Smooth muscle cell (in vitro differentiated cells): ENCODE measurements around the gene BAIAP3. TPM values are rescaled to one million over a fixed set of nuclear protein-coding genes. Genes with fewer than 3 reads are reported as not detected.
A peak's percentile ranks its signal among the peaks of the same experiment; 100 is the strongest.

Source experiments
- DNase-seq: peaks from one replicate; lab custom pipeline; 2025; ENCODE audit not compliant: unreplicated experiment; lab: John Stamatoyannopoulos, UW
- H2AFZ ChIP-seq: fragments of 200-600 bp; sonication (generic); 2 replicates; pipeline ENCODE4 v1.6.0; 2016; ENCODE audit warnings: antibody characterized with exemption, low read depth, mild to moderate bottlenecking
- H3F3A ChIP-seq: fragments of 200-600 bp; sonication (generic); 2 replicates; pipeline ENCODE4 v1.6.0; 2017; ENCODE audit warnings: antibody characterized with exemption, low read depth
- H3K27ac ChIP-seq: fragments of 200-600 bp; sonication (generic); 2 replicates; pipeline ENCODE4 v1.5.1; 2016; ENCODE audit warnings: low read depth, mild to moderate bottlenecking
- H3K27me3 ChIP-seq: fragments of 200-600 bp; sonication (generic); 2 replicates; pipeline ENCODE4 v1.6.1; 2016; ENCODE audit warnings: low read depth, mild to moderate bottlenecking
- H3K36me3 ChIP-seq: fragments of 200-600 bp; sonication (generic); 2 replicates; pipeline ENCODE4 v1.5.1; 2016; ENCODE audit warnings: low read depth
- H3K4me1 ChIP-seq: fragments of 200-600 bp; sonication (generic); 2 replicates; pipeline ENCODE4 v1.5.1; 2016; ENCODE audit warnings: low read depth
- H3K4me2 ChIP-seq: fragments of 200-600 bp; sonication (generic); 2 replicates; pipeline ENCODE4 v1.6.0; 2016; ENCODE audit warnings: mild to moderate bottlenecking
- H3K4me3 ChIP-seq: fragments of 200-600 bp; sonication (generic); 2 replicates; pipeline ENCODE4 v1.5.1; 2016; ENCODE audit warnings: mild to moderate bottlenecking
- H3K79me2 ChIP-seq: fragments of 200-600 bp; sonication (generic); 2 replicates; pipeline ENCODE4 v1.6.0; 2016; ENCODE audit warnings: low read depth, mild to moderate bottlenecking
- H3K9ac ChIP-seq: fragments of 200-600 bp; sonication (generic); 2 replicates; pipeline ENCODE4 v1.6.0; 2016; ENCODE audit warnings: low read depth
- H3K9me3 ChIP-seq: fragments of 200-600 bp; sonication (generic); replicated peaks from 2 replicates; pipeline ENCODE4 v1.5.1; 2016; ENCODE audit warnings: low read depth
- H4K20me1 ChIP-seq: fragments of 200-600 bp; sonication (generic); 2 replicates; pipeline ENCODE4 v1.6.0; 2016; ENCODE audit warnings: low read depth
- WGBS: methylation state at CpG from one replicate; pipeline ENCODE4 v1.1.7; 2016; ENCODE audit warnings: low lambda C conversion rate; 5-methylcytosine and 5-hydroxymethylcytosine counted together
- polyA plus RNA-seq: library from polyadenylated mRNA; unstranded; fragments of >200 nt; fragmentation: Nextera tagmentation; extraction: Ambion mirVana; gene quantifications from 2 replicates; pipeline ENCODE4 v1.2.1, GENCODE V29; 2016
- total RNA-seq: library from RNA; depleted of rRNA; stranded (reverse); fragments of >200 nt; gene quantifications from 2 replicates; pipeline ENCODE4 v1.2.3, GENCODE V29; 2014
- TF ChIP-seq, protein P1 (sequence below): fragments of 200-600 bp; sonication (generic); IDR thresholded peaks from 2 replicates; pipeline ENCODE4 v1.5.1; 2017; ENCODE audit warnings: borderline replicate concordance, mild to moderate bottlenecking, antibody characterized with exemption; ENCODE audit not compliant: insufficient read depth, poor library complexity, severe bottlenecking

Gene BAIAP3
- total and polyA plus RNA-seq, 2 experiments from 2014 or later, result 0.31 to 0.51 TPM

DNA sequence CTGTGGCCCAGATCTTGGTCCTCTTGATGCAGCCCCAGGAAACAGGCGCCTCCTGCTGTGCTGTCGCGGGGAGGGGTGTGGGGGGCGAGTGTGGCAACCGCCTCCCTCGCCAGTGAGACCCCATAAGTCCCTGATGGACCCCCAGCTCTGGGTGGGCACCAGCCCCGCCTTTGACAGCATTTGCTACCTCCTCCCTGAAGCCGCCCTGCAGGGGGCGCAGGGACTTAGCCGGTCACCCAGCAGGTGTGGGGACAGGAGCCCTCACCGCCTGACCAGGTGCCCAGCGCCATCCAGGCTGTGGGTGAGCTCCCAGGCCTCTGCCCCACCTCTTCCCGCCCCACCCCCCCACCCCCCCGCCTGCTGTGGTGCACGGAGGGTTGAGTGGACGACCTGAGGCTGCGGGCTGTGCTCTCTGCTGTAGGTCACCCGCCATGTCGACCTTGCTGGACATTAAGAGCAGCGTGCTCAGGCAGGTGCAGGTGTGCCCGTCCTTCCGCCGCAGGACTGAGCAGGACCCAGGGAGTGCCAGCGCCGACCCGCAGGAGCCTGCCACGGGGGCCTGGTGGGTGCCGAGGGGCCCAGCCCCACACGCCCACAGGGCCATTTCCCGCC is 4.8 kb downstream of the BAIAP3 start:
- TF ChIP-seq, protein P1, sequence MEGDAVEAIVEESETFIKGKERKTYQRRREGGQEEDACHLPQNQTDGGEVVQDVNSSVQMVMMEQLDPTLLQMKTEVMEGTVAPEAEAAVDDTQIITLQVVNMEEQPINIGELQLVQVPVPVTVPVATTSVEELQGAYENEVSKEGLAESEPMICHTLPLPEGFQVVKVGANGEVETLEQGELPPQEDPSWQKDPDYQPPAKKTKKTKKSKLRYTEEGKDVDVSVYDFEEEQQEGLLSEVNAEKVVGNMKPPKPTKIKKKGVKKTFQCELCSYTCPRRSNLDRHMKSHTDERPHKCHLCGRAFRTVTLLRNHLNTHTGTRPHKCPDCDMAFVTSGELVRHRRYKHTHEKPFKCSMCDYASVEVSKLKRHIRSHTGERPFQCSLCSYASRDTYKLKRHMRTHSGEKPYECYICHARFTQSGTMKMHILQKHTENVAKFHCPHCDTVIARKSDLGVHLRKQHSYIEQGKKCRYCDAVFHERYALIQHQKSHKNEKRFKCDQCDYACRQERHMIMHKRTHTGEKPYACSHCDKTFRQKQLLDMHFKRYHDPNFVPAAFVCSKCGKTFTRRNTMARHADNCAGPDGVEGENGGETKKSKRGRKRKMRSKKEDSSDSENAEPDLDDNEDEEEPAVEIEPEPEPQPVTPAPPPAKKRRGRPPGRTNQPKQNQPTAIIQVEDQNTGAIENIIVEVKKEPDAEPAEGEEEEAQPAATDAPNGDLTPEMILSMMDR, result peak; percentile 37
- H3K9me3 ChIP-seq, result no peaks in the 10 kb centered on the region

DNA sequence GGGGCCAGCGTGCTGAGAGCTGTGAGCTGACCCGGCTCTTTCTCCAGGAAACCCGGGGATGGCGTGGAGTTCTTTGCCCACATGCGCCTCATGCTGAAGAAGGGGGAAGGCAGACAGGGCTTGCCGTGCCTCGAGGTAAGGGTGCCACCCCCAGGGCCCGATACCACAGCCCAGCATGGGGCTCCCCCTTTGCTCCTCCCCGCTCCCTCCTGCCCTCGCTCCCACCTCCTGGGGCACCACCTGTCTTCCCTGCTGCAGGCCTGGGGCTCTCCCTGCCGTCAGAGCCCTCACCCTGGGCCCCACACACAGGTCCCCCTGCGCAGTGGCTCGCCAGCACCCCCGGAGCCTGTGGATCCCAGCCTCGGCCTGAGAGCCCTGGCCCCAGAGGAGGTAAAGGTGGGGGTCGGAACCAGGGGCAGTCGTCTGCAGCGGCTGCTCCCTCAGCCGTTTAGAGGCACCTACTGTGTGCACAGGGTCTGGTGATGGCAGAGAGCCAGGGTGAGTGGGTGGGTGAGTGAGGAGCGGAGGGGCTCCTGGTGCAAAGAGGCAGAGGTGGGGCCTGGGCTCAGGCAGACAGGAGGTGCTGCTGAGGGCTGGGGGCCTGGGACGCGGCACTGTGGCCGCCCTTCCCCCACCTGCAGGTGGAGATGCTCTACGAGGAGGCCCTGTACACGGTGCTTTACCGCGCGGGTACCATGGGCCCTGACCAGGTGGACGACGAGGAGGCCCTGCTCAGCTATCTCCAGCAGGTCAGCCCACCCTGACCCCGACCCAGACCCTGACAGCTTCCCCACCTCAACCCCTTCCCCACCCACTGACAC is 5.6 kb downstream of the BAIAP3 start:
- Histone ChIP-seq H3K27ac (no peak overlapping the region), H3K4me1 (no peaks in the 10 kb centered on the region), H3K36me3 (no peaks in the 10 kb centered on the region), H3K4me3 (no peak overlapping the region), H3K79me2 (no peaks in the 10 kb centered on the region), H4K20me1 (no peaks in the 10 kb centered on the region), H2AFZ (no peak overlapping the region), H3F3A (no peaks in the 10 kb centered on the region), H3K9me3 (no peaks in the 10 kb centered on the region), H3K27me3 (peaks cover 33% of the 10 kb centered on the region), H3K9ac (no peak overlapping the region), H3K4me2 (no peak overlapping the region)
- WGBS, result 80% methylated on average over 21 of the region's 31 CpGs
- TF ChIP-seq, protein P1, result no peak
- no peak for DNase-seq

More for the DNA sequence above, 4.8 kb downstream of the BAIAP3 start:
- Histone ChIP-seq H3F3A (no peaks in the 10 kb centered on the region), H3K27ac (no peak overlapping the region), H3K4me2 (no peak overlapping the region), H3K4me3 (no peak overlapping the region), H2AFZ (no peak overlapping the region), H3K4me1 (no peaks in the 10 kb centered on the region), H4K20me1 (no peaks in the 10 kb centered on the region), H3K36me3 (no peaks in the 10 kb centered on the region), H3K27me3 (peaks cover 41% of the 10 kb centered on the region), H3K79me2 (no peaks in the 10 kb centered on the region), H3K9ac (no peak overlapping the region)
- WGBS, result 66% methylated on average over 24 of the region's 30 CpGs
- no peak for DNase-seq

DNA sequence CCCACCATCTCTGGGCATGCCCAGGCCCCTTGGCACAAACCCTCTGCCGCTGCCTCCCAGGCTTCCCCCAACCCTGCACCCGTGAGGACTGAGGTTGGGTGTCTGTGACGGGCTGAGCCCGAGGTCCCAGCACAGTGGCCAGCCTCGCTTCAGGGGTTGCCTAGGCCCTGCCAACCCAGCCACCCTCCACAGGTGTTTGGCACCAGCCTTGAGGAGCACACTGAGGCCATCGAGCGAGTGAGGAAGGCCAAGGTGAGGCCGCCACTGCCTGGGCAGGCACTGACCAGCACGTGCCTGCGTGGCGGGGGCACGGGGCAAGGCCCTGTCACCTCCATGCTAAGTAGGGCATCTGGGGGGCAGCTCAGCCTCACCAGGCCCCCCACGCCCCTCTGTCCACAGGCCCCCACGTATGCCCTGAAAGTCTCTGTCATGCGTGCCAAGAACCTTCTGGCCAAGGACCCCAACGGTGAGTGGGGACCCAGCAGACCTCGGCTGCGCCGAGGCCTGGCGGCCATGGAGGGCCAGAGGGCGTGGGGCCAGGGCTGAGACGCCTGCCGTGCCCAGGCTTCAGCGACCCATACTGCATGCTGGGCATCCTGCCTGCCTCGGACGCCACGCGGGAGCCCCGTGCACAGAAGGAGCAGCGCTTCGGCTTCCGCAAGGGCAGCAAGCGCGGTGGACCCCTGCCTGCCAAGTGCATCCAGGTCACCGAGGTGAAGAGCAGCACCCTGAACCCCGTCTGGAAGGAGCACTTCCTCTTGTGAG is 7.5 kb downstream of the BAIAP3 start:
- Histone ChIP-seq H3F3A (no peaks in the 10 kb centered on the region), H3K36me3 (no peaks in the 10 kb centered on the region), H3K79me2 (no peaks in the 10 kb centered on the region), H3K9ac (no peak overlapping the region), H3K4me1 (no peaks in the 10 kb centered on the region), H3K4me2 (no peak overlapping the region), H3K27me3 (peaks cover 14% of the 10 kb centered on the region), H4K20me1 (no peaks in the 10 kb centered on the region), H2AFZ (no peak overlapping the region), H3K9me3 (no peaks in the 10 kb centered on the region), H3K4me3 (no peak overlapping the region), H3K27ac (no peak overlapping the region)
- WGBS, result 90% methylated on average over 32 of the region's 36 CpGs
- DNase-seq, result no peak
- TF ChIP-seq, protein P1, result no peak
